Activated CD4-positive, alpha-beta T cell treated with anti-CD3 and anti-CD28 coated beads, Interleukin-2, amount 10 ng/mL, durations not matched to agents 24 days and 14 days (primary cell): ENCODE data around the gene FAM3A. TPM values are rescaled to one million over a fixed set of nuclear protein-coding genes. Genes with fewer than 3 reads are reported as not detected.
A peak's percentile ranks its signal among the peaks of the same experiment; 100 is the strongest.
"Not testable (repeated sequence)": the region's sequence is repeated elsewhere in the genome, so short reads cannot be mapped to it uniquely, and the experiment has no call there.

Experiments
- DNase-seq: peaks from one replicate; pipeline ENCODE4 v3.0.0; 2022
- H3K27ac Mint-ChIP-seq: one replicate; pipeline ENCODE4 v1.8.0; 2022; ENCODE audit warnings: mild to moderate bottlenecking, mixed read lengths
- H3K27me3 Mint-ChIP-seq: one replicate; pipeline ENCODE4 v1.8.0; 2022; ENCODE audit warnings: mixed read lengths
- H3K36me3 Mint-ChIP-seq: one replicate; pipeline ENCODE4 v1.8.0; 2022; ENCODE audit warnings: low read depth, mild to moderate bottlenecking, mixed read lengths
- H3K4me1 Mint-ChIP-seq: one replicate; pipeline ENCODE4 v1.8.0; 2021; ENCODE audit warnings: mixed read lengths
- H3K4me3 Mint-ChIP-seq: one replicate; pipeline ENCODE4 v1.8.0; 2022; ENCODE audit warnings: mild to moderate bottlenecking, moderate library complexity, mixed read lengths
- H3K9me3 Mint-ChIP-seq: one replicate; pipeline ENCODE4 v1.8.0; 2021; ENCODE audit warnings: mixed read lengths
- intact Hi-C: fragments of 100-400 bp; cut with micrococcal nuclease; formaldehyde crosslinking; loops from one replicate; pipeline ENCODE4 v1.15.1; 2023
- total RNA-seq: library from RNA; stranded (reverse); gene quantifications from 2 replicates; pipeline ENCODE4 v1.2.3, GENCODE V29; 2022

Gene FAM3A
- total RNA-seq, 1 donor from 2014 or later, result 38.0 TPM

GRCh38 chrX:154502989-154503388 is 13.0 kb downstream of the FAM3A start:
- Mint-ChIP-seq H3K27me3 (no peaks in the 10 kb centered on the region), H3K4me3 (no peak overlapping the region), H3K9me3 (no peaks in the 10 kb centered on the region), H3K27ac (no peak overlapping the region), H3K4me1 (no peaks in the 10 kb centered on the region), H3K36me3 (peaks cover 6% of the 10 kb centered on the region)
- intact Hi-C loops, result no loop called here
- no peak for DNase-seq

GRCh38 chrX:154502098-154502497 is 13.9 kb downstream of the FAM3A start:
- Mint-ChIP-seq H3K27ac (no peak overlapping the region), H3K4me1 (no peaks in the 10 kb centered on the region), H3K36me3 (peaks cover 4% of the 10 kb centered on the region), H3K27me3 (no peaks in the 10 kb centered on the region), H3K9me3 (no peaks in the 10 kb centered on the region), H3K4me3 (no peak overlapping the region)
- no peak for DNase-seq
- intact Hi-C loops, result no loop called here

- H3K27me3 Mint-ChIP-seq, H3K4me1 Mint-ChIP-seq, intact Hi-C loops, H3K36me3 Mint-ChIP-seq, H3K4me3 Mint-ChIP-seq, H3K27ac Mint-ChIP-seq, H3K9me3 Mint-ChIP-seq, DNase-seq: not testable (repeated sequence)
Observed at GRCh38 chrX:154501423-154501822, 14.6 kb downstream of the FAM3A start.

GRCh38 chrX:154496591-154497137 is 19.4 kb downstream of the FAM3A start:
- H3K9me3 Mint-ChIP-seq, H3K27me3 Mint-ChIP-seq, intact Hi-C loops, H3K4me3 Mint-ChIP-seq, H3K27ac Mint-ChIP-seq, H3K36me3 Mint-ChIP-seq, DNase-seq, H3K4me1 Mint-ChIP-seq: not testable (repeated sequence)

GRCh38 chrX:154495472-154495922 is 20.5 kb downstream of the FAM3A start:
- H3K27me3 Mint-ChIP-seq, result no peaks in the 10 kb centered on the region
- no peak for DNase-seq

GRCh38 chrX:154494715-154495114 is 21.3 kb downstream of the FAM3A start:
- Mint-ChIP-seq H3K4me1 (peaks cover 3% of the 10 kb centered on the region), H3K4me3 (no peak overlapping the region), H3K9me3 (no peaks in the 10 kb centered on the region), H3K36me3 (no peaks in the 10 kb centered on the region), H3K27ac (no peak overlapping the region), H3K27me3 (no peaks in the 10 kb centered on the region)
- intact Hi-C loops, result loop anchor here (5.0 kb wide), 1 partner anchor 57 kb away; the partner anchor contains the start of gene GDI1
- DNase-seq, result no peak

More at GRCh38 chrX:154495472-154495922, 20.5 kb downstream of the FAM3A start:
- intact Hi-C loops, result no loop called here
- Mint-ChIP-seq H3K4me3 (no peak overlapping the region), H3K27ac (no peak overlapping the region), H3K9me3 (no peaks in the 10 kb centered on the region), H3K4me1 (peaks cover 2% of the 10 kb centered on the region), H3K36me3 (no peaks in the 10 kb centered on the region)

- peaks cover 12% of the 10 kb centered on the region for H3K4me1 Mint-ChIP-seq
- peak; percentile 96 for DNase-seq
- peak within 1 kb of the TSS; percentile 91 for H3K4me3 Mint-ChIP-seq
- no peaks in the 10 kb centered on the region for H3K27me3 Mint-ChIP-seq
- H3K9me3 Mint-ChIP-seq, result no peaks in the 10 kb centered on the region
- no peaks in the 10 kb centered on the region for H3K36me3 Mint-ChIP-seq
- intact Hi-C loops, result loop anchor here (1.0 to 5.0 kb wide), 4 partner anchors 11 to 53 kb away; partner anchors contain the start of genes FAM3A, GDI1 and LAGE3
- peak within 1 kb of the TSS; percentile 92 for H3K27ac Mint-ChIP-seq
Observed at GRCh38 chrX:154490414-154491083, 25.5 kb downstream of the FAM3A start, which contains the start of gene SLC10A3. SLC10A3 (minus strand) TSS chrX:154490629; CDS start chrX:154488940, 1,689 bp downstream.

GRCh38 chrX:154490021-154490413 is 26.0 kb downstream of the FAM3A start:
- H3K9me3 Mint-ChIP-seq, result no peaks in the 10 kb centered on the region
- H3K4me3 Mint-ChIP-seq, result peak overlapping the region; percentile 91
- DNase-seq, result peak; percentile 77
- H3K4me1 Mint-ChIP-seq, result peaks cover 15% of the 10 kb centered on the region
- intact Hi-C loops, result loop anchor here (1.0 to 5.0 kb wide), 4 partner anchors 11 to 53 kb away; partner anchors contain the start of genes FAM3A, GDI1 and LAGE3
- peaks cover 3% of the 10 kb centered on the region for H3K36me3 Mint-ChIP-seq
- H3K27me3 Mint-ChIP-seq, result no peaks in the 10 kb centered on the region
- peak overlapping the region; percentile 86 for H3K27ac Mint-ChIP-seq

- Mint-ChIP-seq H3K9me3 (no peaks in the 10 kb centered on the region), H3K36me3 (peaks cover 3% of the 10 kb centered on the region), H3K4me3 (peak overlapping the region; percentile 91), H3K27ac (no peak overlapping the region), H3K27me3 (no peaks in the 10 kb centered on the region), H3K4me1 (peaks cover 15% of the 10 kb centered on the region)
- no peak for DNase-seq
- intact Hi-C loops, result no loop called here
Observed at GRCh38 chrX:154489182-154489581, 26.9 kb downstream of the FAM3A start.

- intact Hi-C loops, result no loop called here
- H3K27me3 Mint-ChIP-seq, result no peaks in the 10 kb centered on the region
- H3K27ac Mint-ChIP-seq, result no peak overlapping the region
- peaks cover 16% of the 10 kb centered on the region for H3K4me1 Mint-ChIP-seq
- H3K36me3 Mint-ChIP-seq, result peaks cover 4% of the 10 kb centered on the region
- no peak for DNase-seq
- H3K4me3 Mint-ChIP-seq, result peak overlapping the region; percentile 19
- no peaks in the 10 kb centered on the region for H3K9me3 Mint-ChIP-seq
Observed at GRCh38 chrX:154488336-154489075, 27.5 kb downstream of the FAM3A start.

GRCh38 chrX:154487518-154488290 is 28.3 kb downstream of the FAM3A start:
- no peak for DNase-seq
- intact Hi-C loops, result no loop called here
- no peaks in the 10 kb centered on the region for H3K9me3 Mint-ChIP-seq
- peaks cover 7% of the 10 kb centered on the region for H3K36me3 Mint-ChIP-seq
- H3K4me1 Mint-ChIP-seq, result peaks cover 19% of the 10 kb centered on the region
- no peaks in the 10 kb centered on the region for H3K27me3 Mint-ChIP-seq
- peak overlapping the region; percentile 75 for H3K4me3 Mint-ChIP-seq
- H3K27ac Mint-ChIP-seq, result no peak overlapping the region

- Mint-ChIP-seq H3K9me3 (no peaks in the 10 kb centered on the region), H3K27me3 (no peaks in the 10 kb centered on the region), H3K36me3 (peaks cover 7% of the 10 kb centered on the region), H3K4me1 (peaks cover 19% of the 10 kb centered on the region), H3K4me3 (peak within 1 kb of the TSS; percentile 75), H3K27ac (peak within 1 kb of the TSS; percentile 53)
- peak; percentile 87 for DNase-seq
- intact Hi-C loops, result no loop called here
Observed at GRCh38 chrX:154486396-154487207, 29.4 kb downstream of the FAM3A start, which contains the start of gene UBL4A. UBL4A (minus strand) TSS chrX:154486615; CDS start chrX:154486584, 31 bp downstream.

GRCh38 chrX:154486052-154486395 is 30.0 kb downstream of the FAM3A start:
- no peaks in the 10 kb centered on the region for H3K9me3 Mint-ChIP-seq
- H3K27me3 Mint-ChIP-seq, result no peaks in the 10 kb centered on the region
- peak; percentile 81 for DNase-seq
- intact Hi-C loops, result no loop called here
- peaks cover 7% of the 10 kb centered on the region for H3K36me3 Mint-ChIP-seq
- peaks cover 17% of the 10 kb centered on the region for H3K4me1 Mint-ChIP-seq
- H3K4me3 Mint-ChIP-seq, result peak overlapping the region; percentile 45
- H3K27ac Mint-ChIP-seq, result no peak overlapping the region
